ENCODE results near the gene CKM. TPM values are rescaled to one million over a fixed set of nuclear protein-coding genes. Genes with fewer than 3 reads are reported as not detected.

Gene CKM
- total RNA-seq, 1 donor = 0.43 TPM

- H3K4me3 ChIP-seq (ENCODE audit: low read depth, low read length) = no peak overlapping the region
- DNase-seq (ENCODE audit: low read depth) = no peak
- no peak for TF ChIP-seq CTCF (IDR thresholded peaks at IDR 0.05; ENCODE audit: insufficient read depth, low read depth, low read length)
These were observed 55.4 kb downstream of the CKM start for GRCh38 chr19:45267296-45267695.

DNA sequence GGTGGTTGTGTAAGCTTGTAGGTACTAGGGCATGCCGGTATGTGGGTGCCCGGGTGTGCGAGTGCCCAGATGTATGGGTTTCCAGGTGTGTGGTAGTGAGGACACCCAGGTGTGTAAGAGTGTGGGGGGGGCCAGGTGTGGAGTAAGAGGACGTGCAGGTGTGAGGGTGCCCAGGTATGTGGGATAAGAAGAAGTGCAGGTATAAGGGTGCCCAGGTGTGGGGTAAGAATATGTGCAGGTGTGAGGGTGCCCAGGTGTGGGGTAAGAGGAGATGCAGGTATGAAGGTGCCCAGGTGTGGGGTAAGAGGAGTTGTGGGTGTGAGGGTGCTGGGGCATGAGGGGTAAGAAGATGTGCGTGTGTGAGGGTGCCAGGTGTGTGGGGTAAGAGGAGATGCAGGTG is 57.3 kb downstream of the CKM start:
- no peak overlapping the region for H3K4me3 ChIP-seq (ENCODE audit: low read depth, low read length)
- TF ChIP-seq CTCF (IDR thresholded peaks at IDR 0.05; ENCODE audit: insufficient read depth, low read depth, low read length) = no peak
- no peak for DNase-seq (ENCODE audit: low read depth)

DNA sequence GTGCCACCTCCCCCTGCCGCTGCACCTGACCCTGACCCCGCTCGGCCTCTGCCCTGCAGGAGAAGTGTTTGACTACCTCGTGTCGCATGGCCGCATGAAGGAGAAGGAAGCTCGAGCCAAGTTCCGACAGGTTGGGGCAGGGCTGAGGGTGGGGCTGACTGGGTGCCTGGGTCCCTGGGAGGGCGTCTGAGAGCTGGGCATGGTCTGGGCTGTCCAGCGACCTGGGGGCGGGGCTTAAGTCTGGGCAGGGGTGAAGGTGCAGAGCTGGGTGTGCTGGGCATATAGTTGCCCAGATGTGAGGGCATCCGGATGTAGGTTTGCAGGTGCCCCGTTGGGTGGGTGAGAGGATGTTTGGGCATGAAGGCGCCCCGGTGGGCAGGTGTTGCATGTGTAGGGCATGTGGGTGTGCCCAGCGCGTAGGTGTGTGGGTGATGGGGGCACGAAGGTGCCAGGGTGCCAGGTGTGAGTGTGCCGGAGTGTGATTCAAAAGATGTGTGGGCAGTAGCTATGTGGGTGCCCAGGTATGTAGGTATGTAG is 57.8 kb downstream of the CKM start:
- H3K4me3 ChIP-seq (ENCODE audit: low read depth, low read length) = no peak overlapping the region
- DNase-seq (ENCODE audit: low read depth) = no peak
- TF ChIP-seq CTCF (IDR thresholded peaks at IDR 0.05; ENCODE audit: insufficient read depth, low read depth, low read length) = no peak

DNA sequence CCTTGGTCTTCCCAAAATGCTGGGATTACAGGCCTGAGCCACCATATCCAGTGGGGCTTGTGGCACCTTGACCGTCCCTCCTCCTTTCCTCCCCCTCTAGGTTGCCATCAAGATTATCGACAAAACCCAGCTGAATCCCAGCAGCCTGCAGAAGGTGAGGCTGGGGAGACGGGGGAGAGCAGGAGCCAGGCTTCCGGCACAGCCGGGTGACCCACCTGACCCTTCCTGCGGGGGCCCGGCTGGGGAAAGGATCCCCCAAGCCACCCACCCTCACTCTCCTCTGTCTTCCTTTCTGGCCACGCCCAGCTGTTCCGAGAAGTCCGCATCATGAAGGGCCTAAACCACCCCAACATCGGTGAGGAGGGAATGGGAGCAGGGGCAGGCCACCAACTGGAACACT is 59.7 kb downstream of the CKM start:
- H3K4me3 ChIP-seq (ENCODE audit: low read depth, low read length) = no peak overlapping the region
- TF ChIP-seq CTCF (IDR thresholded peaks at IDR 0.05; ENCODE audit: insufficient read depth, low read depth, low read length) = no peak
- no peak for DNase-seq (ENCODE audit: low read depth)

DNA sequence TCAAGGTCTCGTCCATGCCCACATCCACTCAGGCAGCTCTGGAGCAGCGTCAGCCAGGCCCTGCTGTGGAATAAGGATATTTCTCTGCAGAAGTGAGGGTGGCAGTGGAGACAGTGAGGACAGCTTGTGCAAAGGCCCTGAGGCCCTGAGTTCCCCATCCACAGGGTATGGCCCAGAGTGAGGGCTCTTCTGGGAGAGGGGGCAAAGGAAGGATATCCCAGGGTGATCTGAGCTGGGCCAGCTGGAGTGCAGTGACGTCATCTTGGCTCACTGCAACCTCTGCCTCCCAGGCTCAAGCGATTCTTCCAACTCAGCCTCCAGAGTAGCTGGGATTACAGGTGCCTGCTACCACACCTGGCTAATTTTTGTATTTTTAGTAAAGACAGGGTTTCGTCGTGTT is 60.1 kb downstream of the CKM start:
- H3K4me3 ChIP-seq (ENCODE audit: low read depth, low read length) = no peak overlapping the region
- TF ChIP-seq CTCF (IDR thresholded peaks at IDR 0.05; ENCODE audit: insufficient read depth, low read depth, low read length) = no peak
- DNase-seq (ENCODE audit: low read depth) = no peak

DNA sequence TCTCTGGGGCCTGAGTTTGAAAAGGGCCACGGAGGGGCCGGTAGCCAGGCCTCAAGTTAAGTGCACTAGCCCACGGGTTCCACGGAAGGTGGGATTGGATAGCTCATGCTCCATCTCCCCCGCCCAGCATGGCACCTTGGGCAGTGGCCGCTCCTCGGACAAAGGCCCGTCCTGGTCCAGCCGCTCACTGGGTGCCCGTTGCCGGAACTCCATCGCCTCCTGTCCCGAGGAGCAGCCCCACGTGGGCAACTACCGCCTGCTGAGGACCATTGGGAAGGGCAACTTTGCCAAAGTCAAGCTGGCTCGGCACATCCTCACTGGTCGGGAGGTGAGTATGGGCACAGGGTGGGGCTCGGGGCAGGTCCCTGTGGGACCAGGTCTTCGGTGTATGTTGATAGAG is 63.8 kb downstream of the CKM start:
- TF ChIP-seq CTCF (IDR thresholded peaks at IDR 0.05; ENCODE audit: insufficient read depth, low read depth, low read length) = no peak
- no peak for DNase-seq (ENCODE audit: low read depth)
- no peak overlapping the region for H3K4me3 ChIP-seq (ENCODE audit: low read depth, low read length)

GRCh38 chr19:45256836-45257235 is 65.8 kb downstream of the CKM start:
- TF ChIP-seq CTCF (IDR thresholded peaks at IDR 0.05; ENCODE audit: insufficient read depth, low read depth, low read length) = no peak
- no peak overlapping the region for H3K4me3 ChIP-seq (ENCODE audit: low read depth, low read length)
- no peak for DNase-seq (ENCODE audit: low read depth)
